Kidney (tissue), 14 donors: ENCODE data around the gene TPST1. TPM values are rescaled to one million over a fixed set of nuclear protein-coding genes. Genes with fewer than 3 reads are reported as not detected.

Experiments used
- DNase-seq, 5 donors: peaks; one replicate each; pipeline ENCODE4 v3.0.0-alpha.2; 2013 to 2020
- FAIRE-seq: peaks from 2 replicates; lab custom pipeline; 2012; peaks lifted over from hg19 to GRCh38; lab: Jason Lieb, UNC
- H3K27ac ChIP-seq, 2 donors: one replicate each; pipeline ENCODE4 v1.7.0; 2013; ENCODE audit warnings: low read depth in 2 of 2, low read length in 2 of 2, inconsistent platforms in 1 of 2
- H3K27me3 ChIP-seq: one replicate; pipeline ENCODE4 v1.7.1; 2013; ENCODE audit warnings: low read length, inconsistent platforms; ENCODE audit not compliant: control insufficient read depth, insufficient read depth
- H3K36me3 ChIP-seq, 3 donors: one replicate each; pipeline versions ENCODE4 v1.7.0 to v1.7.1; 2013; ENCODE audit warnings: low read length in 3 of 3, control low read depth in 1 of 3, inconsistent platforms in 1 of 3; ENCODE audit not compliant: insufficient read depth in 3 of 3, control insufficient read depth in 2 of 3
- H3K4me1 ChIP-seq, 3 donors: one replicate each; pipeline versions ENCODE4 v1.7.0 to v1.7.1; 2013; ENCODE audit warnings: low read length in 3 of 3, inconsistent platforms in 1 of 3, low read depth in 1 of 3; ENCODE audit not compliant: control insufficient read depth in 2 of 3, insufficient read depth in 2 of 3
- H3K4me3 ChIP-seq, 3 donors: one replicate each; pipeline versions ENCODE4 v1.7.0 to v1.8.1; 2013; ENCODE audit warnings: low read length in 3 of 3, control low read depth in 1 of 3, inconsistent platforms in 1 of 3
- H3K9ac ChIP-seq, 3 donors: one replicate each; pipeline versions ENCODE4 v1.7.0 to v1.7.1; 2013; ENCODE audit warnings: low read length in 3 of 3, control low read depth in 1 of 3, inconsistent platforms in 1 of 3
- H3K9me3 ChIP-seq, 3 donors: one replicate each; pipeline versions ENCODE4 v1.7.0 to v1.7.1; 2013; ENCODE audit warnings: low read length in 3 of 3, control low read depth in 1 of 3, inconsistent platforms in 1 of 3; ENCODE audit not compliant: control insufficient read depth in 2 of 3, insufficient read depth in 1 of 3
- intact Hi-C: fragments of 100-400 bp; cut with DNase I; formaldehyde crosslinking; loops from one replicate; pipeline ENCODE4 v1.11.1; 2022
- polyA plus RNA-seq: library from polyadenylated mRNA; stranded (reverse); fragments of 350-450 nt; fragmentation: Illumina TruSeq; extraction: RNeasy Lipid Tissue Mini Kit (QIAGEN cat#74804); gene quantifications from one replicate; pipeline ENCODE4 v1.2.3, GENCODE V29; 2014; ENCODE audit warnings: low read depth, low replicate concordance; ENCODE audit not compliant: insufficient read depth
- total RNA-seq: library from RNA; stranded (reverse); fragmentation: NEBNext Ultra II Directional; extraction: Animal tissue kit (Norgen Biotek cat#: 25700); gene quantifications from one replicate; pipeline ENCODE4 v1.2.1, GENCODE V29; 2021
- TF ChIP-seq, protein P1 (sequence below): IDR thresholded peaks from 3 replicates; pipeline ENCODE4 v1.5.1; 2012; ENCODE audit warnings: mild to moderate bottlenecking, moderate library complexity, borderline replicate concordance; ENCODE audit not compliant: insufficient read depth; ENCODE audit errors: extremely low read depth
- donor health status: control.
- donor health status: control.
- donor health status: control.
- donor health status: control.
- donor health status: control.
- donor health status: DM: yes; HTN: yes; CAD: no.
- donor health status: Normal renal cell carcinoma (clear cell type).

The TPST1 gene
- total and polyA plus RNA-seq, 2 donors from 2014 or later: 23.6 to 35.7 TPM

DNA sequence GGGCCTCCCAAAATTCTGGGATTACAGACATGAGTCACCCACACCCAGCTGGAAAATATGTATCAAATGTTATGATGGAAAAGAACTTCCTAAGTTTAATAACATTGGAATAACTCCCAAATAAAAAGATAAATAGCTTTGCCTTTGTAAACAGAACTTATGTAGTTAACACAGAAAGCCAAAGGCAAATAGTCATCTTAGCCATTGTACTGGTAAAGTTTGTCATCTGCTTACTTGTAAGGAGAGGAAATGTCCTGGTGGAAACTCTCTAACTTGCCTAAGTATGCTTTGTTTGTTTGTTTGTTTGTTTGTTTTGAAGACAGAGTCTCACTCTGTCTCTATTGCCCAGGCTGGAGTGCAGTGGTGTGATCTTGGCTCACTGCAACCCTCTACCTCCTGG, 23.8 kb upstream of the TPST1 start:
- TF ChIP-seq, protein P1, sequence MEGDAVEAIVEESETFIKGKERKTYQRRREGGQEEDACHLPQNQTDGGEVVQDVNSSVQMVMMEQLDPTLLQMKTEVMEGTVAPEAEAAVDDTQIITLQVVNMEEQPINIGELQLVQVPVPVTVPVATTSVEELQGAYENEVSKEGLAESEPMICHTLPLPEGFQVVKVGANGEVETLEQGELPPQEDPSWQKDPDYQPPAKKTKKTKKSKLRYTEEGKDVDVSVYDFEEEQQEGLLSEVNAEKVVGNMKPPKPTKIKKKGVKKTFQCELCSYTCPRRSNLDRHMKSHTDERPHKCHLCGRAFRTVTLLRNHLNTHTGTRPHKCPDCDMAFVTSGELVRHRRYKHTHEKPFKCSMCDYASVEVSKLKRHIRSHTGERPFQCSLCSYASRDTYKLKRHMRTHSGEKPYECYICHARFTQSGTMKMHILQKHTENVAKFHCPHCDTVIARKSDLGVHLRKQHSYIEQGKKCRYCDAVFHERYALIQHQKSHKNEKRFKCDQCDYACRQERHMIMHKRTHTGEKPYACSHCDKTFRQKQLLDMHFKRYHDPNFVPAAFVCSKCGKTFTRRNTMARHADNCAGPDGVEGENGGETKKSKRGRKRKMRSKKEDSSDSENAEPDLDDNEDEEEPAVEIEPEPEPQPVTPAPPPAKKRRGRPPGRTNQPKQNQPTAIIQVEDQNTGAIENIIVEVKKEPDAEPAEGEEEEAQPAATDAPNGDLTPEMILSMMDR: no peak
- FAIRE-seq: no peak

DNA sequence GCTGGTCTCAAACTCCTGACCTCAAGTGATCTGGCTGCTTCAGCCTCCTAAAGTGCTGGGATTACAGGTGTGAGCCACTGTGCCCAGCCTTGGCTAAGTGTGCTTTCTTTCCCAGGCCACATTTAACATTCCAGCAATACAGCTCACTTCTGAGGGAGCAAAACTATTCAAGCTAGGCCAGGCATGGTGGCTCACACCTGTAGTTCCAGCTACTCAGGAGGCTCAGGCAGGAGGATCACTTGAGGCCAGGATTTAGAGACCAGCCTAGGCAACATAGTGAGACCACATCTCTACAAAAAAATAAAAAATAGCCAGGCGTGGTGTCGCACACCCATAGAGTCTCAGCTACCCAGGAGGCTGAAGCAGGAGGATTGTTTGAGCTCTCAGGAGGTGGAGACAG, 23.3 kb upstream of the TPST1 start:
- Histone ChIP-seq H3K27me3 (no peaks in the 10 kb centered on the region), H3K9ac (no peak overlapping the region), H3K36me3 (no peaks in the 10 kb centered on the region), H3K4me3 (no peak overlapping the region), H3K4me1 (no peaks in the 10 kb centered on the region), H3K27ac (no peak overlapping the region), H3K9me3 (no peaks in the 10 kb centered on the region)
- intact Hi-C loops: no loop called here
- TF ChIP-seq, protein P1: no peak
- DNase-seq (no peak), FAIRE-seq (no peak)

More for the DNA sequence above, 23.8 kb upstream of the TPST1 start:
- Histone ChIP-seq H3K27ac (no peak overlapping the region), H3K27me3 (no peaks in the 10 kb centered on the region), H3K36me3 (no peaks in the 10 kb centered on the region), H3K4me3 (no peak overlapping the region), H3K4me1 (no peaks in the 10 kb centered on the region), H3K9ac (no peak overlapping the region), H3K9me3 (no peaks in the 10 kb centered on the region)
- no peak for DNase-seq
- intact Hi-C loops: no loop called here

DNA sequence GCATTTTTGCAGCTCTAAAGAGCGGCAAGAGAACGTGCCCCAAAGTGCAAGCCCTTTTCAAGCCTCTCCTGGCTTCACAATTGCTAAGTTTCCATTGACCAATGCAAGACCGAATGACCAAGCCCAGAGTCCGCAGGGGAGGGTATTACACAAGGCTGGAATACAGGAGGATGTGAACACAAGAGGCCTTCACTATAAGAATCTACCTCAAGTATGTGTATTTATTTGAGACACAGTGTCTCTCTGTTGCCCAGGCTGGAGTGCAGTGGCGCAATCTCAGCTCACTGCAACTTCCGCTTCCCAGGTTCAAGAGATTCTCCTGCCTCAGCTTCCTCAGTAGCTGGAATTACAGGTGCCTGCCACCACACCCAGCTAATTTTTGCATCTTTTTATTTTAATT, 22.2 kb upstream of the TPST1 start:
- no peaks in the 10 kb centered on the region for H3K9me3 ChIP-seq
- FAIRE-seq (no peak), DNase-seq (no peak)
- H3K36me3 ChIP-seq: no peaks in the 10 kb centered on the region
- intact Hi-C loops: no loop called here
- no peak overlapping the region for H3K4me3 ChIP-seq
- TF ChIP-seq, protein P1: no peak
- H3K27ac ChIP-seq: no peak overlapping the region
- H3K9ac ChIP-seq: no peak overlapping the region
- H3K27me3 ChIP-seq: no peaks in the 10 kb centered on the region
- no peaks in the 10 kb centered on the region for H3K4me1 ChIP-seq

DNA sequence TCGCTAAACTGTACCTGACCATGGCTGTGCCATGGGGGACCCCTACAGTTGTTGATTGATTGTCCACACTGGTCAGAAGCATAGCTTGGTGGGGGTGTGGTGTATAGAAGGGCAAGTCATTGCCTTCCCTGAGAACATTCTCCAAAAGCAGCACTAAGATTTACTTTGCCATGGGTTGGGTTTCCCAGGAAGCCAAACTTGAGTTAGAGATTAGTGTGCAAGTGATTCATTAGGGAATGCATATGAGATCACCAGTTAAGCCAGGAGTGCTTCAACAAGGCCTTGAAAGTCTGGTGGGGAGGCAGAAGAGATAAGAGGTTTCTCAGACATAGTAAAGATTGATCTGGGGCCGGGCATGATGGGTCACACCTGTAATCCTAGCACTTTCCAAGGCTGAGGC, 21.4 kb upstream of the TPST1 start:
- FAIRE-seq: no peak
- Histone ChIP-seq H3K27me3 (no peaks in the 10 kb centered on the region), H3K36me3 (no peaks in the 10 kb centered on the region), H3K4me3 (no peak overlapping the region), H3K9me3 (no peaks in the 10 kb centered on the region), H3K4me1 (no peaks in the 10 kb centered on the region), H3K27ac (no peak overlapping the region), H3K9ac (no peak overlapping the region)
- TF ChIP-seq, protein P1: no peak
- no peak for DNase-seq
- intact Hi-C loops: no loop called here
